ENCODE results near the gene COG6.

COG6 gene

GRCh38 chr13:39788102-39788501, 132.6 kb downstream of the COG6 start:
- no peak for DNase-seq (ENCODE audit: low spot score)
- CTCF ChIA-PET: no interaction called here
- TF ChIP-seq CTCF (conservative IDR thresholded peaks at IDR 0.05; ENCODE audit: low read depth): no peak
- no peak overlapping the region for H3K27ac ChIP-seq
- POLR2A ChIA-PET (ENCODE audit: low non-redundant PET): no interaction called here

- POLR2A ChIA-PET (ENCODE audit: low non-redundant PET): no interaction called here
- no peak for TF ChIP-seq CTCF (conservative IDR thresholded peaks at IDR 0.05; ENCODE audit: low read depth)
- no peak overlapping the region for H3K27ac ChIP-seq
- CTCF ChIA-PET: no interaction called here
- no peak for DNase-seq (ENCODE audit: low spot score)
Observed at GRCh38 chr13:39789451-39789850, 134.0 kb downstream of the COG6 start.
